Psoas muscle (tissue), 8 donors: ENCODE data around the gene ERP27. TPM values are rescaled to one million over a fixed set of nuclear protein-coding genes. Genes with fewer than 3 reads are reported as not detected.

Experiments
- ATAC-seq, 4 donors: fragments of 200-7000 bp; cut with Tn5 transposase; one replicate each; pipeline ENCODE4 v1.9.1; 2020; ENCODE audit warnings: moderate library complexity in 3 of 4, mild to moderate bottlenecking in 2 of 4
- DNase-seq, 2 donors: peaks; one replicate each; pipeline ENCODE4 v3.0.0-alpha.2; 2020
- H3K27ac ChIP-seq: fragments of 200-600 bp; one replicate; pipeline ENCODE4 v1.8.0; 2022
- H3K27me3 ChIP-seq, 3 donors: fragments of 200-600 bp in 1 of 3; one replicate each; pipeline versions ENCODE4 v1.6.1 to v1.8.0; 2013 to 2022; ENCODE audit warnings: low read length in 2 of 3, mild to moderate bottlenecking in 2 of 3, moderate library complexity in 1 of 3; ENCODE audit not compliant: insufficient read depth in 3 of 3
- H3K36me3 ChIP-seq, 2 donors: fragments of 200-600 bp in 1 of 2; one replicate each; pipeline versions ENCODE4 v1.6.1 to v1.8.0; 2013 to 2022; ENCODE audit warnings: low read depth in 1 of 2, mild to moderate bottlenecking in 1 of 2, moderate library complexity in 1 of 2; ENCODE audit not compliant: insufficient read depth in 1 of 2
- H3K4me1 ChIP-seq: fragments of 200-600 bp; one replicate; pipeline ENCODE4 v1.8.0; 2022
- H3K4me3 ChIP-seq: fragments of 200-600 bp; one replicate; pipeline ENCODE4 v1.8.0; 2022; ENCODE audit warnings: mild to moderate bottlenecking
- H3K9me3 ChIP-seq: fragments of 200-600 bp; one replicate; pipeline ENCODE4 v1.8.0; 2022
- CTCF ChIP-seq: fragments of 200-600 bp; IDR thresholded peaks from one replicate; pipeline ENCODE4 v1.8.0; 2022; ENCODE audit warnings: antibody characterized with exemption
- WGBS, 3 donors: extraction: QIAGEN DNeasy Blood & Tissue Kit; methylation state at CpG; one replicate each; pipeline versions ENCODE4 v1.1.6 to v1.1.7; 2013; 5-methylcytosine and 5-hydroxymethylcytosine counted together
- intact Hi-C, 2 donors: fragments of 100-400 bp; cut with DNase I; formaldehyde crosslinking; loops; one replicate each; pipeline versions ENCODE4 v1.11.0 to v1.14.2; 2022
- polyA plus RNA-seq, 3 donors: library from polyadenylated mRNA; stranded (reverse); fragments of 200-250 nt; gene quantifications; one replicate each; pipeline ENCODE4 v1.2.3, GENCODE V29; 2013
- total RNA-seq, 4 donors: library from RNA; stranded (reverse); fragmentation: NEBNext Ultra II Directional in 2 of 4; extraction: Animal tissue kit (Norgen Biotek cat#: 25700) in 2 of 4; gene quantifications; one replicate each; pipeline versions ENCODE4 v1.2.1 to v1.2.4, GENCODE V29; 2021 to 2023
- donor health status: healthy with polysubstance abuse.
- donor health status: DM: no; HTN: no; CAD: no; lungs with moderate emphysema.
- donor health status: Bipolar disorder and iron deficiency.
- donor health status: healthy.
- donor health status: DM: yes; HTN: yes; CAD: no.
- donor health status: DM: no; HTN: no; CAD: no.
- donor health status: DM: no; HTN: no; CAD: no.
- donor health status: DM: yes; HTN: yes; CAD: no.

Gene ERP27
- total and polyA plus RNA-seq, 7 donors: 0.05 to 0.42 (median 0.13) TPM; not detected in 1

- no peaks in the 10 kb centered on the region for H3K4me1 ChIP-seq
- intact Hi-C loops: loop anchor here in 1 of 2 donors (10.0 kb wide), 1 partner anchor 860 kb away; no protein-coding TSS in a partner anchor
- H3K36me3 ChIP-seq: no peaks in the 10 kb centered on the region
- WGBS, 3 donors: 91 to 98% (median 94%) methylated on average over 3 of the region's 3 CpGs
- H3K27me3 ChIP-seq: no peaks in the 10 kb centered on the region
- no peak for DNase-seq
- no peak for ATAC-seq
- H3K4me3 ChIP-seq: no peak overlapping the region
- TF ChIP-seq CTCF: no peak
- no peak overlapping the region for H3K27ac ChIP-seq
- no peaks in the 10 kb centered on the region for H3K9me3 ChIP-seq
Observed at GRCh38 chr12:14924541-14924940, 13.8 kb downstream of the ERP27 start.

GRCh38 chr12:14923944-14924343 lies 14.4 kb downstream of the ERP27 start:
- 91 to 95% (median 92%) methylated on average over 2 of the region's 2 CpGs for WGBS, 3 donors
- Histone ChIP-seq H3K27ac (no peak overlapping the region), H3K9me3 (no peaks in the 10 kb centered on the region), H3K27me3 (no peaks in the 10 kb centered on the region), H3K36me3 (no peaks in the 10 kb centered on the region), H3K4me3 (no peak overlapping the region), H3K4me1 (no peaks in the 10 kb centered on the region)
- DNase-seq (no peak), ATAC-seq (no peak)
- TF ChIP-seq CTCF: no peak
- intact Hi-C loops: loop anchor here in 1 of 2 donors (10.0 kb wide), 1 partner anchor 859 kb away; no protein-coding TSS in a partner anchor

GRCh38 chr12:14921218-14921617 lies 17.1 kb downstream of the ERP27 start:
- no peaks in the 10 kb centered on the region for H3K9me3 ChIP-seq
- intact Hi-C loops: loop anchor here in 1 of 2 donors (10.0 kb wide), 1 partner anchor 856 kb away; no protein-coding TSS in a partner anchor
- H3K4me1 ChIP-seq: no peaks in the 10 kb centered on the region
- DNase-seq (no peak), ATAC-seq (no peak)
- H3K27me3 ChIP-seq: no peaks in the 10 kb centered on the region
- H3K4me3 ChIP-seq: no peak overlapping the region
- H3K27ac ChIP-seq: no peak overlapping the region
- no peak for TF ChIP-seq CTCF
- 85 to 97% (median 96%) methylated on average over 2 of the region's 2 CpGs for WGBS, 3 donors
- no peaks in the 10 kb centered on the region for H3K36me3 ChIP-seq

DNA sequence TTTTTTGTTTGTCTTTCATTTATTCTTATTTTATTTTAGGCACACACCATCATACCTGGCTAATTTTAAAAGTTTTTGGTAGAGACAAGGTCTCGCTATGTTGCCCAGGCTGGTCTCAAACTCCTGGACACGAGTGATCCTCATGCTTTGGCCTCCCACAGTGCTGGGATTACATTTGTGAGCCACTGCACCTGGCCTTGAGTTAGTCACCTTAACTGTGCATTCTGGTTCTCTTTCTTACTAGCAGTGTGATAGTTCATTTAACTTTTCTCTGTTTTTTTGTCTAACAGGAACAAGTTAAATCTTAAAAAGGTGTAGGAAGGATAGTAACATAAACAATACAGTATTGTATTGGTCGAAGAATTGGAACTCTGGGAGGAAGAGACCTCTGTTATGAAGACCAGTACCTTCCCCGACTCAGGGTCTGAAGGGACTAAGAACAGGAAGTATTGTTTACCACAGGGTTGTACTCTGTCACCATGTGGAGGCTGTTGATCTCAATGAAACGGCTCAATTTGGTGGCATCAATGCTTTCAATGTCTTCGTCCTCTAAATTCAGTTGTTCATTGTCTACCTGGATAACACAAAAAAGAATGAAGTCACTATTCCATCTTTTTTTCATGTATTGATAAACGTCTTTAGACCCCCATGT lies 17.7 kb downstream of the ERP27 start:
- H3K36me3 ChIP-seq: no peaks in the 10 kb centered on the region
- DNase-seq (no peak), ATAC-seq (no peak)
- no peak overlapping the region for H3K27ac ChIP-seq
- WGBS, 3 donors: 75 to 84% (median 79%) methylated on average over 7 of the region's 7 CpGs
- H3K9me3 ChIP-seq: no peaks in the 10 kb centered on the region
- intact Hi-C loops: loop anchor here in 1 of 2 donors (10.0 kb wide), 1 partner anchor 856 kb away; no protein-coding TSS in a partner anchor
- no peak overlapping the region for H3K4me3 ChIP-seq
- no peaks in the 10 kb centered on the region for H3K27me3 ChIP-seq
- no peaks in the 10 kb centered on the region for H3K4me1 ChIP-seq
- no peak for TF ChIP-seq CTCF

DNA sequence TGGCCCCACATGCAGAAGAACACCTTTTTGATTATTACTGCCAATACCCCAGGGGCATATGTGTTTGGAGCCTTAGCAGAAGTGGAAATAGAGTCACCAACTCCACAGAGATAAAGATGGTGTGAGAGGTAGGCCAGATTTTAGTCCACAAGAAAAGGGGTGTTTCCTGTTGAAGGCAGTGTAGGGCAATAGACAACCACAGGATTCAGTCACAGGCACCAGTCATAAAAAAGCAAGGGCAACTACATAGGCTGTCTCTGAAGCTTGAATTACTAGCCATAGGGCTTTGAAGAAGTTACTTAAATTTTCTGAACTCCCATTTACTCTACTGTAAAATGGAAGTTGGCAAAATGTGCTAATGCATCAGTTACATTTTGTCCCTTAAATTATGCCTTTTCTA lies 18.9 kb downstream of the ERP27 start:
- Histone ChIP-seq H3K4me3 (no peak overlapping the region), H3K27me3 (no peaks in the 10 kb centered on the region), H3K9me3 (no peaks in the 10 kb centered on the region), H3K4me1 (no peaks in the 10 kb centered on the region), H3K36me3 (no peaks in the 10 kb centered on the region), H3K27ac (no peak overlapping the region)
- ATAC-seq (no peak), DNase-seq (no peak)
- TF ChIP-seq CTCF: no peak
- intact Hi-C loops: no loop called here
